HCT116 (cell line): Measurements from ENCODE around the gene DDX23.

Source experiments
- SP1 ChIP-seq: IDR thresholded peaks from 2 replicates; pipeline ENCODE4 v1.6.1; 2012; ENCODE audit warnings: low read depth
- ZNF274 ChIP-seq: fragments of 200-500 bp; sonication (Bioruptor generic); IDR thresholded peaks from 2 replicates; pipeline ENCODE4 v1.6.1; 2014; ENCODE audit warnings: mild to moderate bottlenecking, low read depth, low read length, inconsistent platforms
- TF ChIP-seq, protein P1 (sequence below), 3 experiments: fragments of 200-600 bp in 1 of 3; sonication (generic) in 1 of 3; IDR thresholded peaks in 2 of 3; conservative IDR thresholded peaks in 1 of 3; 2 replicates each; pipeline ENCODE4 v1.5.1; 2012 to 2017; ENCODE audit warnings: low read depth in 2 of 3, low read length in 2 of 3, antibody characterized with exemption in 1 of 3, borderline replicate concordance in 1 of 3, control low read depth in 1 of 3, mild to moderate bottlenecking in 1 of 3, mixed read lengths in 1 of 3, mixed run types in 1 of 3, moderate library complexity in 1 of 3; ENCODE audit not compliant: insufficient read depth in 1 of 3

DNA sequence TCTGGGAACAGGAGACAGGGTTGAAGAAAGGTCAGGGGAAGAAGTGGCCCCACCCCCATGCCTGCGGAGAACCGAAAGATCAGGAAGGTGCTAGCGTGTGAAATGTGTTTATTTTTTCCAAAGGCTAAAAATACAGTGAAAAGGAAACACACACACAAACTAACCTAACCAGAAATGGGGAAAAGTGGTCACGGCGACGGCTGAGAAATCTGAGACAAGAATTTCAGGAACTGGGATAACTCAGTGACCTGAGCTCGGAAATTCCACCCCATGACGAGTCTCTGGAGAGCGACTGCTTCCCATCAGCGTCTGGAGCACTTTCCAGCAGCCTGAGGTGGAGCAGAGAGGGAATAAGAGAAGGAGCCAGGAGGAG is 30.3 kb upstream of the DDX23 start:
- TF ChIP-seq SP1 (no peak), ZNF274 (no peak)
- TF ChIP-seq, protein P1, sequence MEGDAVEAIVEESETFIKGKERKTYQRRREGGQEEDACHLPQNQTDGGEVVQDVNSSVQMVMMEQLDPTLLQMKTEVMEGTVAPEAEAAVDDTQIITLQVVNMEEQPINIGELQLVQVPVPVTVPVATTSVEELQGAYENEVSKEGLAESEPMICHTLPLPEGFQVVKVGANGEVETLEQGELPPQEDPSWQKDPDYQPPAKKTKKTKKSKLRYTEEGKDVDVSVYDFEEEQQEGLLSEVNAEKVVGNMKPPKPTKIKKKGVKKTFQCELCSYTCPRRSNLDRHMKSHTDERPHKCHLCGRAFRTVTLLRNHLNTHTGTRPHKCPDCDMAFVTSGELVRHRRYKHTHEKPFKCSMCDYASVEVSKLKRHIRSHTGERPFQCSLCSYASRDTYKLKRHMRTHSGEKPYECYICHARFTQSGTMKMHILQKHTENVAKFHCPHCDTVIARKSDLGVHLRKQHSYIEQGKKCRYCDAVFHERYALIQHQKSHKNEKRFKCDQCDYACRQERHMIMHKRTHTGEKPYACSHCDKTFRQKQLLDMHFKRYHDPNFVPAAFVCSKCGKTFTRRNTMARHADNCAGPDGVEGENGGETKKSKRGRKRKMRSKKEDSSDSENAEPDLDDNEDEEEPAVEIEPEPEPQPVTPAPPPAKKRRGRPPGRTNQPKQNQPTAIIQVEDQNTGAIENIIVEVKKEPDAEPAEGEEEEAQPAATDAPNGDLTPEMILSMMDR (IDR thresholded peaks at IDR 0.05 in 2 of 3, conservative IDR thresholded peaks at IDR 0.05 in 1 of 3; ENCODE audit: borderline replicate concordance in 1 of 3, insufficient read depth in 1 of 3, low read depth in 2 of 3, low read length in 2 of 3) = no peak
